NCI-H1436 treated with DMSO at 0.1 percent for 48 hours (cell line): ENCODE measurements around the gene MCM7.
A peak's percentile ranks its signal among the peaks of the same experiment; 100 is the strongest.
"Not testable (repeated sequence)": the region's sequence is repeated elsewhere in the genome, so short reads cannot be mapped to it uniquely, and the experiment has no call there.

Experiments used
- DNase-seq: peaks from one replicate; lab custom pipeline; 2025; lab: John Stamatoyannopoulos, UW

The MCM7 gene

DNA sequence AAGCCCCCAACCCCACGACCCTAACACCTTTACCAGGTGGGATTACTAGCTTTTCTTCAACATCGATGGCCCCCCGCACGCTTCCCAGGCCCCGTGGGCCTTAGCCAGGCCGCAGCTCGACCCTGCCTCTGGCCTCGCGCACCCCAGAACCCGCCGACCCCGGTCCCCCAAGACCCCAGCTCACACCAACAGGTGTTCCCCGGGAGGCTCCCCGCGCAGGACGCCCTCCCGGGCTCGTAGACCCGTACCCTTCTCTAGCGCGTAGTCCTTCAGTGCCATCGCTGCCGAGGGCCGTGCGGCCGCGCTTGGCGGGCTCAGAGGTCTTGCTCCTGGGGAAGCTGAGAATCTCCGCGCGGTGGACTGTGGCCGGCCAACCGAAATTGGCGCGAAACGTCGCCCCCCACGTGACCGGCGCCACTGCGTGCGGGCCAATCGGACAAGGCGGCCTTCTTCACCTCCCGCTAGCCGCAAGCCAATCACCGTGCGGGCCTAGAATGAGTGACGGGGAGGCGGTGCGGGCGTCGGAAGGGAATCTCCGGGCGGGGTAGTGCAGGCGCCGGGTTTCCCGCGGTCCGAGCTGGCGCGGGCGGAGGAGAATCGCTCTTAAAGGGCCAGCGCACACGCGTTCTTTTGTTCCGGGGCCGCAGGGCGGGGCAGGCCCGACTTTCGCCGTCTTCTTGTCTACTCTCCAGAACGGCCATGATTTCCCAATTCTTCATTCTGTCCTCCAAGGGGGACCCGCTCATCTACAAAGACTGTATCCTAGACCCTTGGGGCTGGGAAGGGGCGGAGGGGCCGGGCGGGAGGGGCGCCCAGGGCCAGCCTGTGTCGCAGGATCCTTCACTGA is at the start of gene MCM7, which contains the start of gene AP4M1:
MCM7 (minus strand) TSS at position 382 of the 847 bp plus-strand sequence; CDS start at position 279, 103 bp downstream.
AP4M1 (plus strand) TSS at position 628 of the 847 bp plus-strand sequence; CDS start at position 700, 72 bp downstream.
- peak; percentile 90 for DNase-seq

DNA sequence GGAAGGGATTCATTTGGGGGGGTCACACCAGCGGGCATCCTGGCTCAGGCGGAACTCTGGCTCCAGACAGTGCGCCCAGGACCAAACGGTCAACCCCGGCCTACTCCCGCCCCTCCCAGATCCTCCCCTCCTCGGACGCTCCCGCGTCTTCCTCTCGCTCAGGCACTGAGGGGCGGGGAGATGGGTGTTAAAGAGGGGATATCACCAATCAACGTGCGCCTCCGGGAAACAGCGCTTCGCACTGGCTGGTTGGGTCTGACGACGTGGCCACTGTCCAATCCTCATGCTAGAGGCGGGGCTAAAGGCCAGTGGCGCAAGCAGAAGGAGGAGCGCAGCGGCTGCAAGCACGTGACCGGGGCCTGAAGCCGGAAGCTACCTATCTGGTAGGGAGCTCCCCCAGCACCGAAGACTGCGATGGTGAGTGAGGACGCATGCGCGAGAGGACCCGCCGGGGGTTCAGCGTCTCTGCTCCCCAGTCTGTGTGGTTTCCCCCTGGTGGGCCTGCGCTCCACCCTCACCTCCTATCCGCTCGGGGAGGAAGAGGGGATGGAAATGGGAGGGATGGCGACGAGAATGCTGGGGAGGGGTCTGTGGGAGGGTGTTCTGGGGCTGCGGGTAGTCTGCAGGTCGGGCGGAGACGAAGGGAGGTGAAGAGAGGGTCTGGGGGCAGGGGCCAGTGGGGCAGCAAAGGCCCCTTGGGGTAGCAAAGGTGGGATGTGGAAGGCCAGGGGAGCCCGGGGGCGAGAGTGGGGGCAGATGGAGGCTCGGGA is 47.5 kb upstream of the MCM7 start, which contains the start of gene LAMTOR4:
LAMTOR4 (plus strand) TSS at position 360 of the 770 bp plus-strand sequence; CDS start at position 415, 55 bp downstream.
- peak; percentile 97 for DNase-seq

DNA sequence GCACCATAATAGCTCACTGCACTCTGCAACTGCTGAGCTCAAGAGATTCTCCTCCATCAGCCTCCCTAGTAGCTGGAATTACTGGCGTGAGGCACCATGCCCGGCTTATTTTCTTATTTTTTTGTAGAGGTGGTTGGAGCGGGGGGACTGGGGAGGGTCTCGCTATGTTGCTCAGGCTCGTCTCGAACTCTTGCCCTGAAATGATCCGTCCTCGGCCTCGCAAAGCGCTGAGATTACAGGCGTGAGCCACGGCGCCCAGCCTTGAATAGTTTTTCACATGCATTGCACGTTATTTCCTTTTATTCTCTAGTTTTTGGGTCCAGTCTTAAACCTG is 47.0 kb upstream of the MCM7 start:
- DNase-seq, result no peak

DNA sequence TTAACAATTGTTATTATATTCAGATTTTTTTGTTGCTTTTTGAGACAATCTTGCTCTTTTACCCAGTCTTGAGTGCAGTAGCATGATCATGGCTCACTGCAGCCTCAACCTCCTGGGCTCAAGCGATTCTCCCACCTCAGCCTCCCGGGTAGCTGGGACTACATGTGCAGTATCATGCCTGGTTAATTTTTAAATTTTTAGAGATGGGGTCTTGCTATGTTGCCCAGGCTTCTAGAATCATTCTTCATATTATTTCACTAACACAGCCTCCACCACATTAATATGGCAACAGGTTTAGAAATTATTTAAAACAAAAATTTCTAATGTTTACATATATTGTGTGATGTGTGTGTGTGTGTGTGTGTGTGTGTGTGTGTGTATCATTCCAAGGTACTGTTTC is 46.1 kb upstream of the MCM7 start:
- DNase-seq, result no peak

DNA sequence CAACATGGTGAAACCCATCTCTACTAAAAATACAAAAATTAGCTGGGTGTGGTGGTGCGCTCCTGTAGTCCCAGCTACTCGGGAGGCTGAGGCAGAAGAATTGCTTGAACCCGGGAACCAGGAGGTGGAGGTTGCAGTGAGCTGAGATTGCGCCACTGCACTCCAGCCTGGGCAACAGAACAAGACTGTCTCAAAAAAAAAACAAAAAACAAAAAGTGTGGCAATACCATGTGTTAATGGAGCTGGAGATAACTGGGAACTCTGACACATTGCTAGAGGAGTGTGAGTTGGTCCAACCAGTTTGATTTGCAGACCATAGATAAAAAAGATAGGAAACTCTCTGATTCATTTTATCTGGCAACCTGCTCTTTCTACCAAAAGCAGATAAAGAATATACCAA is 45.2 kb upstream of the MCM7 start:
- DNase-seq, result not testable (repeated sequence)

DNA sequence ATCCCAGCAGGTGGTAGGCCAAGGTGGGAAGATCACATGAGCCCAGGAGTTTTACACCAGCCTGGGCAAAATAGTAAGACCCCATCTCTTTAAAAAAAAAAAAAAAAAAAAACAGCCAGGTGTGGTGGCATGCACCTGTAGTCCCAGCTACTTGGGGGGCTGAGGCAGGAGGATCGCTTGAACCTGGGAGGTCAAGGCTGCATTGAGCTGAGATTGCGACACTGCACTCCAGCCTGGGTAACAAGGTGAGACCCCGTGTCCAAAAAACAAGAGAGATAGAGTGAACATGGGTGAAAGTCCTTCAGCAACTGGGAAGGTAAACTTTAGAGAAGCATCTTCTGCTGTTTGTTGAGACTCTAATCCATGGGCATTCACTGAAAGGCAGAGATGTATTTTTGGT is 41.3 kb upstream of the MCM7 start:
- DNase-seq, result no peak

DNA sequence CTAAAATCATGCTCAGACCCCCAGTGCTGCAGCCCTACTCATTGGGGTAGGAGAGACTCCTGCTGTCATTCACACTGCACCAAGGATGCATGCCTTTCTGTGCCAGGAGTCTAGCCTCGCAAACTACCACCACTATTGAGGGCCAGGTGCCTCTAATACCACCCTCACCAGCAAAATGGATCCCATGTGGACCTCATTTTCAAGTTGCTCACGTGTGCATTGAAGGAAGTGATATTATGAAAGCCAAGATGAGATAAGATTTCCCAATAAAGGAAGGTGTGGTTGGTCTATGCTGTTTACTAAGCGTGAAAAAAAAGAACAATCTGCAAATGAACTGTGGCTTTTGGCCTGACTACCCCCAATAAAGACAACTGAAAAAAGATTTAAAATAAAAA is 40.4 kb upstream of the MCM7 start:
- DNase-seq, result no peak

DNA sequence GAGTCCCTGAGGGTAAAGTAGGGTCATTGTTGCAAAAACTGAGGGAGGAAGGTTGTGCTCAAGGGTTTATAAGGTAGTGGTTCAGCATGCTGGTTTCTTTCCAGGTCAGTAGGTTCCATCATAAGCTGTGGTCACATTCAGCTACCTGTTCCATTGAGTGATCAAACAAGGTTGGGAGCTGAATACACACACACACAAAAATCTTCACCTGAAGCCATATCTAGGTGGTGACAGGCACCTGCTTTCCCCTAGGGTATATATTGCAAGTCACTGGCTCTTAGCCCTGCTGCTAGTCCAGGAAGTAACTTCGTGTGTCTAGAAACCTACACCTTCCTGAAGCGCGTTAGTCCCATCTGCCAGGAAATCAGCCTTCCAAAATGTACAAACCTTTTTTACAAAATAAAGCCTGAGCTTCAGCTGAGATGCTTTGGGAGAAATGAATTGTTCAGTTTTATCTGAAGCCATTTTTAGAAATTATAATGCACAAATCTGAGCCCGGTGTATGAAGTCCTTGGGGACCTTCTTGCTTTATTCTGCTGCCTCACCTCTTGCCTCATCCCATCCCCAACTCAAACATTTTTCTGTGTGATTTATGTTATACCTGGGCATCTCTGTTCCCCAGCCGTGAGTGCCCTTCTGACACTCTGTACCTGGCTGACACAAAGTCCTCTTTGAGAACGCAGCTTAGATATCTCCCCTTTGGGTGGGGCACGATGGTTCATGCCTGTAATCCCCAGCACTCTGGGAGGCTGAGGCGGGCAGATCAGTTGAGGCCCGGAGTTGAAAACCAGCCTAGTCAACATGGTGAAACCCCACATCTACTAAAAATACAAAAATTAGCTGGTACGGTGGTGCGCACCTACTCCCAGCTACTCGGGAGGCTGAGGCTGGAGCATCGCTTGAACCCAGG is 36.9 kb upstream of the MCM7 start:
- peak; percentile 41 for DNase-seq

DNA sequence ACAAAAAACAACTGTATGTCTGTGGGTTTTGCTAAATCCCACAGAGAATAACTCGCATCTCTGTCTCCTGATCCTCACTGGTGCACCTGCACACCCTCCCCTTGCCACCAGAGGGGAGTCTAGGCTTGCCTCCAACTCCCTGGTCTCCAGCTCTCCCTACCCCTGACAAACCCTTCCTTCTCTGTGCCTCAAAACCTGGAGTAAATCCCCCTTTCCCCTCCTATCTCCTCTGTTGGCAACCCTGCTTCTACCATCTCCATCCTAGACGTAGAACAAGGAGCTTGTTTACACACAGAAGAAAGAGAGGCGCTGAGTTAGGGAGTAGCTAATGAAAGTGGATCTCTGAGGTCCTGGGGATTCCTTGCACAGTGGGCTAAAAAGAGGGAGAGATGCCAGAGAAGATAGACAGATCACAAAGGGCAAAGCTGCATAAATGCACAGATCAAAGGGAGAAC is 31.5 kb upstream of the MCM7 start:
- DNase-seq, result no peak

DNA sequence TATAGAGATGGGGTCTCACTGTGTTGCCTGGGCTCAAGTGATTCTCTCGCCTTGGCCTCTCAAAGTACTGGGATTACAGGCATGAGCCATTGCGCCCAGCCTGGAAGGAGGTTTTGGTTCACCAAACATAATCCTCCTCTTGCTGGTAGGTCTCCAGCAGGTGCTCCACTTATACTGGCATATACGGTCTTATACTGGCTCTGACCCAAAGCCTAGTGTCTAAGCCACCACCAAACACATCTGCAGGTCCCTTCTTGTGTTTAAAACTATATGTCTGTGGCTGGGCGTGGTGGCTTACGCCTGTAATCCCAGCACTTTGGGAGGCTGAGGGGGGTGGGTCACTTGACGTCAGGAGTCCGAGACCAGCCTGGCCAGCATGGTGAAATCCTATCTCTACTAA is 30.9 kb upstream of the MCM7 start:
- DNase-seq, result no peak

DNA sequence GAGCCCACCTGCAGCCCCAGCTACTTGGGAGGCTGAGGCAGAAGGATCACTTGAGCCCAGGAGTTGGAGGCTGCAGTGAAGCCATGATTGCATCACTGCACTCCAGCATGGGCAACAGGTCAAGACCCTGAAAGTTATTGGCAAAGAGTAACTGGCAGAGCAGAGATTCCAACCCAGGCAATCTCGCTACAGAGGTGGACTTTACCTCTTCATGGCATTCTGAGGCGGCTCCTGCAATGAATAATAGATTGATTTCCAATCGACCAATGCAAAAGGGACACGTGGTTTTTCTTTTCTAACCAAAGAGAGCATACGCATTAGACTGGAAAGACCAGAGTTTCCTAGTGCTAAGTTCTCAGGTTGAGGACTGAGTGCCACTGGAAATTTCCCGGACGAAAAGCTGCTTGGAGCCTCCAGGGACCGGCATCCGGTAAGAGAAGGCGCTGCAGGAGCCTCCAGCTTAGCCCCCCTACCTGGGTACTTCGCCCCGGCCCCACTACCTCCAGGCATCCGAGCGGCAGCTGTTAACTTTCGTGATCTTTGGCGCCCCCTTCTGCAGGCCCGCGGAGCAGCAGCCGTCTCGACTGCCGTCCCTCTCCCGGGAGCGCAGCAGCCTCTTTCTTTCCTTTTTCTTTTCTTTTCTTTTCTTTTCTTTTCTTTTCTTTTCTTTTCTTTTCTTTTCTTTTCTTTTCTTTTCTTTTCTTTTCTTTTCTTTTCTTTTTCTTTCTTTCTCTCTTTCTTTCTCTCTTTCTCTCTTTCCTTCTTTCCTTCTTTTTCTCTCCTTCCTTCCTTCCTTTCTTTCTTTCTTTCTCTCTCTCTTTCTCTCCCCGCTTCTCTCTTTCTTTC is 29.6 kb upstream of the MCM7 start:
- no peak for DNase-seq

DNA sequence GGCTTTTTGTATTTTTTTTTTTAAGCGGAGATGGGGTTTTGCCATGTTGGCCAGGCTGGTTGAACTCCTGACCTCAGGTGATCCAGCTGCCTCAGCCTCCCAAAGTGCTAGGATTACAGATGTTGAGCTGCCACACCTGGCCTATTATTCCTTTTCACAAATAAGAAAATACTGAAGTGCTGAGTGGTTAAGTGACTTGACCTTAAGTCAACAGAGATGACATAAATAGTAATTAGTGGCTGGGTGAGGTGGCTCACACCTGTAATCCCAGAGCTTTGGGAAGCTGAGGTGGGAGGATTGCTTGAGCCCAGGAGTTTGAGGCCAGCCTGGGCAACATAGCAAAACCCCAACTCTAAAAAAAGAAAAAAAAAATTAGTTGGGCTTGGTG is 29.0 kb upstream of the MCM7 start:
- DNase-seq, result not testable (repeated sequence)

DNA sequence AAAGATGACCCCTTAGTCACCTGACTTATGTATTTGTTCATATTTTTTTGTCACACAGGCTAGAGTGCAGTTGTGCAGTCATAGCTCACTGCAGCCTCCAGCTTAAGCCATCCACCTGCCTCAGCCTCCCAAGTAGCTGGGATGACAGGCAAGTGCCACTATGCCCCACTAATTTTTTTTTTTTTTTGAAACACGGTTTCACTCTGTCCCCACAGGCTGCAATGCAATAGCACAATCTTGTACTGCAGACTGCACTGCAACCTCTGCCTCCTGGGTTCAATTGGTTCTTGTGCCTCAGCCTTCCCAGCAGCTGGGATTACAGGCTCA is 27.4 kb upstream of the MCM7 start:
- DNase-seq, result no peak

DNA sequence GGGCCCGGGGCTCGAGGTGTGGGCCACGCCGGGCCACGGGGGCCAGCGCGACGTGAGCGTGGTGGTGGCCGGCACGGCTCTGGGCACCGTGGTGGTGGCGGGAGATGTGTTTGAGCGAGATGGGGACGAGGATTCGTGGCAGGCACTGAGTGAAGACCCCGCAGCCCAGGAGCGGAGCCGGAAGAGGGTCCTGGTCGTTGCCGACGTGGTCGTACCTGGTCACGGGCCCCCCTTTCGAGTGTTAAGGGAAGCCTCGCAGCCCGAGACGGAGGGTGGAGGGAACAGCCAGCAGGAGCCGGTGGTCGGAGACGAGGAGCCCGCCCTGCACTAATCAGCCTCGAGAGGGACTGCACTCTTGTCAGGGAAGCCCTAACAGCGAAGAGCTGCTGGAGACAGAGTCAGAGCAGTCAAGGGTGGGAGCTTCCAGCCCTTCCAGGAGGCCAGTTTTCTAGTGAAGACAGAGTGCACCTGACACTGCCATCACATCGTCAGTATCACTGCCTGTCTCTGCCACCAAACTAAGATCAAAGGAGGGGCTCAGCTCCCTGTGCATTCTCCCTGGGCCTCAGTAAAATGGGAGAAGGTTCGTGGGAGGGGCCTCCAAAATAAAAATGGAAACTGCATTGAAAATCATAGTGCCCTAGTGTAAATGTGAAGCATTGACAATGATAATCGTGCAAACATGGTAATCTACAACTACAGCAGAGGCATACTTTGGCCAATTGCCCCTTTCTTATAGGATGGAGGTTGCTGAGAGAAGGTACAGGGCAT is 26.9 kb upstream of the MCM7 start:
- DNase-seq, result no peak

DNA sequence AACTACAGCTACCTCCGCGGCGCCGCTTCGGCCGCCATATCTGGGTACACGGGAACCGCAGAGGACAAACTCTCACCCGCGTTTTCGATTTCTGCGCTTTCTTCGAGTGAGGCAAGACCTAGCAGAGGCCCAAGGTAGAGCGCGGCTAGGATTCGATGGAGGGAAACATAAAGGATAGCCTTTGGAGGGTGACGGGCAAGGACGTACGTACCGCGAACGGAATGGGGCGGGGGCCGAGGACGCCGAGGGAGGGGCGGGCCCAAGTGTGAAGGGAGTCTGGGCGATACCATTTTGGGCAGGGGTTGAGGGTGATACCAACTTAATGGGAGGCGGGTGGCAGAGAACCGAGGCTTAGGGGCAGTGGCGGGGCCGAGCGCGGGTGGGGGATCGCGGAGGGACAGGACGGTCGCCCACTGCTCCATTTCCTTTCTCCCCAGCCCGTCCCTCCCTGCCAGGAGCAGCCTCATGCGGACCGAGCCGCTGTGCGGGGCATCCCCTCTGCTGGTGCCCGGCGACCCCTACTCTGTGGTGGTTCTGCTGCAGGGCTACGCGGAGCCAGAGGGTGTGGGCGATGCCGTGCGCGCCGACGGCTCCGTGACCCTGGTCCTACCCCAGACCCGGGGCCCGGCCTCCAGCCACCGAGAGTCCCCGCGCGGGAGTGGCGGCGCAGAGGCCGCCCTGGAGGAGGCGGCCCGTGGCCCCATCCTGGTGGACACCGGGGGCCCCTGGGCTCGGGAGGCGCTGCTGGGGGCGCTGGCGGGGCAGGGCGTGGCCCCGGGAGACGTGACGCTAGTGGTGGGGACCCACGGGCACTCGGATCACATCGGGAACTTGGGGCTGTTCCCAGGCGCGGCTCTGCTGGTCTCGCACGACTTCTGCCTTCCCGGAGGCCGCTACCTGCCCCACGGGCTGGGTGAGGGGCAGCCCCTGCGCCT is 26.0 kb upstream of the MCM7 start, which contains the start of gene MBLAC1:
MBLAC1 (plus strand) TSS at position 37 of the 935 bp plus-strand sequence; CDS start at position 466, 429 bp downstream.
- DNase-seq, result peak; percentile 68

DNA sequence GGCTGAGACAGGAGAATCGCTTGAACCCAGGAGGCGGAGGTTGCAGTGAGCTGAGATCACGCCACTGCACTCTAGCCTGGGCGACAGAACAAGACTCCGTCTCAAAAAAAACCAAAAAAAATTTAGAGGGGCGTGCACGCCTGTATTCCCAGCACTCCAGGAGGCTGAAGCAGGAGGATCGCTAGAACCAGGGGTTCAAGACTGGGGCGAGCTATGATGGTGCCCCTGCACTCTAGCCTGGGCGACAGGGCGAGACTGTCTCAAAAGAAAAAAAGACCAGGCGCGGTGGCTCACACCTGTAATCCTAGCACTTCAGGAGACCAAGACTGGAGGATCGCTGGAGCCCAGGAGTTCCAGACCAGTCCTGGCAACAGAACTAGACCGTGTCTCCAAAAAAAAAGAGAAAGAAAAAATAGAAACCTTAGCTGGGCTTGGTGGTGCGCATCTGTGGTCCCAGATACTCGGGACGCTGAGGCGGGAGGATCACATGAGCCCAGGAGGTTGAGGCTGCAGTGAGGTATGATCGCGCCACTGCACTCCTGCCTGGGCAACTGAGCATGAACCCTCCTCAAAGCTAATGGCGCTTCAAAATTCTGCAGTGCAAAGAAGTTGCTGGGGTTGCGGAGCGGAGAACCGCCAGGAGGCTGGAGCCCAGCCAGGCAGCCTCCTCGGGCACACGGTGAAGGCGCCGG is 25.2 kb upstream of the MCM7 start:
- no peak for DNase-seq

DNA sequence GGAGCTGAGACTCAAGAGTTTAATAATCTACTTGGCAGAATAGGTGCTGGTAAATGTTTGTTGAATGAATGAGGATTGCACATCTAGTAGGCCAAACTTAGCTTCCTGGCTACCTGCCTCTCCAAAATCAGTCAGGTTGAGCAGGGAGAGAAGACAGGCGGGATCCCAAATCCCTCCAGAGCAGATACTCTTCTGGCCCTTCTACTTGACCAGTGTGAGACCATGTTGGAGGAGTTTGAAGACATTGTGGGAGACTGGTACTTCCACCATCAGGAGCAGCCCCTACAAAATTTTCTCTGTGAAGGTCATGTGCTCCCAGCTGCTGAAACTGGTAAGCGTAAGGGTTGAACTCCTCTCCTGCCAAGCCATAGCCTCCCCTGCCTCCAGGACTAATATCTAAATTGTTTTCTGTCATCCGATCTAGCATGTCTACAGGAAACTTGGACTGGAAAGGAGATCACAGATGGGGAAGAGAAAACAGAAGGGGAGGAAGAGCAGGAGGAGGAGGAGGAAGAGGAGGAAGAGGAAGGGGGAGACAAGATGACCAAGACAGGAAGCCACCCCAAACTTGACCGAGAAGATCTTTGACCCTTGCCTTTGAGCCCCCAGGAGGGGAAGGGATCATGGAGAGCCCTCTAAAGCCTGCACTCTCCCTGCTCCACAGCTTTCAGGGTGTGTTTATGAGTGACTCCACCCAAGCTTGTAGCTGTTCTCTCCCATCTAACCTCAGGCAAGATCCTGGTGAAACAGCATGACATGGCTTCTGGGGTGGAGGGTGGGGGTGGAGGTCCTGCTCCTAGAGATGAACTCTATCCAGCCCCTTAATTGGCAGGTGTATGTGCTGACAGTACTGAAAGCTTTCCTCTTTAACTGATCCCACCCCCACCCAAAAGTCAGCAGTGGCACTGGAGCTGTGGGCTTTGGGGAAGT is 23.4 kb upstream of the MCM7 start:
- no peak for DNase-seq
